ENCODE data around the gene SCAF1. TPM values are rescaled to one million over a fixed set of nuclear protein-coding genes. Genes with fewer than 3 reads are reported as not detected.

Gene SCAF1
- total RNA-seq, 1 donor from 2014 or later: 105 TPM

- TF ChIP-seq CTCF (IDR thresholded peaks at IDR 0.05; ENCODE audit: insufficient read depth, low read depth, low read length): no peak
- TF ChIP-seq EZH2 (IDR thresholded peaks at IDR 0.05; ENCODE audit: insufficient read depth, low read length): no peak
- no peaks in the 10 kb centered on the region for H3K27me3 ChIP-seq (ENCODE audit: insufficient read depth, low read length)
- no peaks in the 10 kb centered on the region for H3K4me1 ChIP-seq (ENCODE audit: insufficient read depth, low read length)
- Mint-ChIP-seq H3K36me3 (ENCODE audit: low read depth, unreplicated experiment) (peaks cover 6% of the 10 kb centered on the region), H3K4me1 (ENCODE audit: low read depth, unreplicated experiment) (no peaks in the 10 kb centered on the region), H3K27ac (ENCODE audit: unreplicated experiment) (no peak overlapping the region), H3K27me3 (ENCODE audit: low read depth, unreplicated experiment) (no peaks in the 10 kb centered on the region), H3K4me3 (ENCODE audit: unreplicated experiment) (no peak overlapping the region), H3K9me3 (ENCODE audit: unreplicated experiment) (no peaks in the 10 kb centered on the region)
- FAIRE-seq (no peak), DNase-seq (ENCODE audit: low read depth) (no peak)
- peaks cover 6% of the 10 kb centered on the region for H3K36me3 ChIP-seq (ENCODE audit: insufficient read depth, low read length)
- H3K4me2 ChIP-seq (ENCODE audit: low read length): no peak overlapping the region
- no peak overlapping the region for H3K4me3 ChIP-seq (ENCODE audit: insufficient read depth, low read depth, low read length)
- H4K20me1 ChIP-seq (ENCODE audit: insufficient read depth, low read length): peaks cover 71% of the 10 kb centered on the region
- H3K9ac ChIP-seq (ENCODE audit: low read length): no peak overlapping the region
- no peak overlapping the region for H3K27ac ChIP-seq (ENCODE audit: low read depth, low read length)
- H2AFZ ChIP-seq (ENCODE audit: low read depth, low read length): no peak overlapping the region
- no peaks in the 10 kb centered on the region for H3K9me3 ChIP-seq (ENCODE audit: insufficient read depth, low read depth, low read length)
- H3K79me2 ChIP-seq (ENCODE audit: insufficient read depth, low read length): peaks cover 45% of the 10 kb centered on the region
Measured at GRCh38 chr19:49651820-49652550, 10.0 kb downstream of the SCAF1 start.

- peaks cover 9% of the 10 kb centered on the region for H3K36me3 Mint-ChIP-seq (ENCODE audit: low read depth, unreplicated experiment)
- peaks cover 6% of the 10 kb centered on the region for H3K36me3 ChIP-seq (ENCODE audit: insufficient read depth, low read length)
- H4K20me1 ChIP-seq (ENCODE audit: insufficient read depth, low read length): peaks cover 69% of the 10 kb centered on the region
- H3K27ac ChIP-seq (ENCODE audit: low read depth, low read length): no peak overlapping the region
- no peak overlapping the region for H3K4me2 ChIP-seq (ENCODE audit: low read length)
- TF ChIP-seq EZH2 (IDR thresholded peaks at IDR 0.05; ENCODE audit: insufficient read depth, low read length): no peak
- no peak for TF ChIP-seq CTCF (IDR thresholded peaks at IDR 0.05; ENCODE audit: insufficient read depth, low read depth, low read length)
- no peak for FAIRE-seq
- no peak overlapping the region for H3K4me3 ChIP-seq (ENCODE audit: insufficient read depth, low read depth, low read length)
- no peaks in the 10 kb centered on the region for H3K27me3 Mint-ChIP-seq (ENCODE audit: low read depth, unreplicated experiment)
- H3K9me3 Mint-ChIP-seq (ENCODE audit: unreplicated experiment): no peaks in the 10 kb centered on the region
- H3K9me3 ChIP-seq (ENCODE audit: insufficient read depth, low read depth, low read length): no peaks in the 10 kb centered on the region
- peaks cover 37% of the 10 kb centered on the region for H3K79me2 ChIP-seq (ENCODE audit: insufficient read depth, low read length)
- H3K4me1 ChIP-seq (ENCODE audit: insufficient read depth, low read length): no peaks in the 10 kb centered on the region
- H3K27me3 ChIP-seq (ENCODE audit: insufficient read depth, low read length): no peaks in the 10 kb centered on the region
- no peak for DNase-seq (ENCODE audit: low read depth)
- no peak overlapping the region for H3K27ac Mint-ChIP-seq (ENCODE audit: unreplicated experiment)
- no peak overlapping the region for H3K4me3 Mint-ChIP-seq (ENCODE audit: unreplicated experiment)
- no peak overlapping the region for H2AFZ ChIP-seq (ENCODE audit: low read depth, low read length)
- no peak overlapping the region for H3K9ac ChIP-seq (ENCODE audit: low read length)
- H3K4me1 Mint-ChIP-seq (ENCODE audit: low read depth, unreplicated experiment): no peaks in the 10 kb centered on the region
Measured at GRCh38 chr19:49652551-49653465, 10.8 kb downstream of the SCAF1 start.

All from astrocyte (in vitro differentiated cells and primary cell).